Measurements from ENCODE around the gene RPL37A. TPM values are rescaled to one million over a fixed set of nuclear protein-coding genes. Genes with fewer than 3 reads are reported as not detected.

RPL37A gene
- total RNA-seq, 1 donor from 2014 or later = 2,984 TPM

- DNase-seq (ENCODE audit: low read depth) = no peak
- no peak for TF ChIP-seq CTCF (conservative IDR thresholded peaks at IDR 0.05; ENCODE audit: low read depth, low read length)
- H3K4me3 ChIP-seq (ENCODE audit: low read depth, low read length) = no peak overlapping the region
These were observed 27.3 kb downstream of the RPL37A start for GRCh38 chr2:216525972-216526371.

- no peak overlapping the region for H3K4me3 ChIP-seq (ENCODE audit: low read depth, low read length)
- no peak for TF ChIP-seq CTCF (conservative IDR thresholded peaks at IDR 0.05; ENCODE audit: low read depth, low read length)
- no peak for DNase-seq (ENCODE audit: low read depth)
These were observed 28.3 kb downstream of the RPL37A start for GRCh38 chr2:216526939-216527338.

- no peak overlapping the region for H3K4me3 ChIP-seq (ENCODE audit: low read depth, low read length)
- no peak for TF ChIP-seq CTCF (conservative IDR thresholded peaks at IDR 0.05; ENCODE audit: low read depth, low read length)
- no peak for DNase-seq (ENCODE audit: low read depth)
These were observed 29.0 kb downstream of the RPL37A start for GRCh38 chr2:216527600-216527999.

- DNase-seq (ENCODE audit: low read depth) = no peak
- no peak for TF ChIP-seq CTCF (conservative IDR thresholded peaks at IDR 0.05; ENCODE audit: low read depth, low read length)
- no peak overlapping the region for H3K4me3 ChIP-seq (ENCODE audit: low read depth, low read length)
These were observed 33.9 kb downstream of the RPL37A start for GRCh38 chr2:216532562-216532961.

GRCh38 chr2:216533609-216534008 lies 35.0 kb downstream of the RPL37A start:
- no peak for DNase-seq (ENCODE audit: low read depth)
- no peak overlapping the region for H3K4me3 ChIP-seq (ENCODE audit: low read depth, low read length)
- TF ChIP-seq CTCF (conservative IDR thresholded peaks at IDR 0.05; ENCODE audit: low read depth, low read length) = no peak

- DNase-seq (ENCODE audit: low read depth) = no peak
- no peak for TF ChIP-seq CTCF (conservative IDR thresholded peaks at IDR 0.05; ENCODE audit: low read depth, low read length)
- no peak overlapping the region for H3K4me3 ChIP-seq (ENCODE audit: low read depth, low read length)
These were observed 36.2 kb downstream of the RPL37A start for GRCh38 chr2:216534809-216535208.

GRCh38 chr2:216535454-216535995 lies 36.9 kb downstream of the RPL37A start:
- no peak for TF ChIP-seq CTCF (conservative IDR thresholded peaks at IDR 0.05; ENCODE audit: low read depth, low read length)
- no peak overlapping the region for H3K4me3 ChIP-seq (ENCODE audit: low read depth, low read length)
- DNase-seq (ENCODE audit: low read depth) = no peak
